ENCODE measurements around the gene SUN1.

- TF ChIP-seq, protein P1, sequence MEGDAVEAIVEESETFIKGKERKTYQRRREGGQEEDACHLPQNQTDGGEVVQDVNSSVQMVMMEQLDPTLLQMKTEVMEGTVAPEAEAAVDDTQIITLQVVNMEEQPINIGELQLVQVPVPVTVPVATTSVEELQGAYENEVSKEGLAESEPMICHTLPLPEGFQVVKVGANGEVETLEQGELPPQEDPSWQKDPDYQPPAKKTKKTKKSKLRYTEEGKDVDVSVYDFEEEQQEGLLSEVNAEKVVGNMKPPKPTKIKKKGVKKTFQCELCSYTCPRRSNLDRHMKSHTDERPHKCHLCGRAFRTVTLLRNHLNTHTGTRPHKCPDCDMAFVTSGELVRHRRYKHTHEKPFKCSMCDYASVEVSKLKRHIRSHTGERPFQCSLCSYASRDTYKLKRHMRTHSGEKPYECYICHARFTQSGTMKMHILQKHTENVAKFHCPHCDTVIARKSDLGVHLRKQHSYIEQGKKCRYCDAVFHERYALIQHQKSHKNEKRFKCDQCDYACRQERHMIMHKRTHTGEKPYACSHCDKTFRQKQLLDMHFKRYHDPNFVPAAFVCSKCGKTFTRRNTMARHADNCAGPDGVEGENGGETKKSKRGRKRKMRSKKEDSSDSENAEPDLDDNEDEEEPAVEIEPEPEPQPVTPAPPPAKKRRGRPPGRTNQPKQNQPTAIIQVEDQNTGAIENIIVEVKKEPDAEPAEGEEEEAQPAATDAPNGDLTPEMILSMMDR (IDR thresholded peaks at IDR 0.05; ENCODE audit: low read length), result no peak
- TF ChIP-seq EZH2phosphoT487 (IDR thresholded peaks at IDR 0.05; ENCODE audit: low read length), result no peak
Measured at GRCh38 chr7:890868-891267, 58.6 kb downstream of the SUN1 start.
